Smooth muscle cell (in vitro differentiated cells): ENCODE data around the gene MLX. TPM values are rescaled to one million over a fixed set of nuclear protein-coding genes. Genes with fewer than 3 reads are reported as not detected.

Experiments used
- DNase-seq: peaks from one replicate; lab custom pipeline; 2025; ENCODE audit not compliant: unreplicated experiment; lab: John Stamatoyannopoulos, UW
- H2AFZ ChIP-seq: fragments of 200-600 bp; sonication (generic); 2 replicates; pipeline ENCODE4 v1.6.0; 2016; ENCODE audit warnings: antibody characterized with exemption, low read depth, mild to moderate bottlenecking
- H3F3A ChIP-seq: fragments of 200-600 bp; sonication (generic); 2 replicates; pipeline ENCODE4 v1.6.0; 2017; ENCODE audit warnings: antibody characterized with exemption, low read depth
- H3K27ac ChIP-seq: fragments of 200-600 bp; sonication (generic); 2 replicates; pipeline ENCODE4 v1.5.1; 2016; ENCODE audit warnings: low read depth, mild to moderate bottlenecking
- H3K27me3 ChIP-seq: fragments of 200-600 bp; sonication (generic); 2 replicates; pipeline ENCODE4 v1.6.1; 2016; ENCODE audit warnings: low read depth, mild to moderate bottlenecking
- H3K36me3 ChIP-seq: fragments of 200-600 bp; sonication (generic); 2 replicates; pipeline ENCODE4 v1.5.1; 2016; ENCODE audit warnings: low read depth
- H3K4me1 ChIP-seq: fragments of 200-600 bp; sonication (generic); 2 replicates; pipeline ENCODE4 v1.5.1; 2016; ENCODE audit warnings: low read depth
- H3K4me2 ChIP-seq: fragments of 200-600 bp; sonication (generic); 2 replicates; pipeline ENCODE4 v1.6.0; 2016; ENCODE audit warnings: mild to moderate bottlenecking
- H3K4me3 ChIP-seq: fragments of 200-600 bp; sonication (generic); 2 replicates; pipeline ENCODE4 v1.5.1; 2016; ENCODE audit warnings: mild to moderate bottlenecking
- H3K79me2 ChIP-seq: fragments of 200-600 bp; sonication (generic); 2 replicates; pipeline ENCODE4 v1.6.0; 2016; ENCODE audit warnings: low read depth, mild to moderate bottlenecking
- H3K9ac ChIP-seq: fragments of 200-600 bp; sonication (generic); 2 replicates; pipeline ENCODE4 v1.6.0; 2016; ENCODE audit warnings: low read depth
- H3K9me3 ChIP-seq: fragments of 200-600 bp; sonication (generic); replicated peaks from 2 replicates; pipeline ENCODE4 v1.5.1; 2016; ENCODE audit warnings: low read depth
- H4K20me1 ChIP-seq: fragments of 200-600 bp; sonication (generic); 2 replicates; pipeline ENCODE4 v1.6.0; 2016; ENCODE audit warnings: low read depth
- CTCF ChIP-seq: fragments of 200-600 bp; sonication (generic); IDR thresholded peaks from 2 replicates; pipeline ENCODE4 v1.5.1; 2017; ENCODE audit warnings: borderline replicate concordance, mild to moderate bottlenecking, antibody characterized with exemption; ENCODE audit not compliant: insufficient read depth, poor library complexity, severe bottlenecking
- WGBS: methylation state at CpG from one replicate; pipeline ENCODE4 v1.1.7; 2016; ENCODE audit warnings: low lambda C conversion rate; 5-methylcytosine and 5-hydroxymethylcytosine counted together
- polyA plus RNA-seq: library from polyadenylated mRNA; unstranded; fragments of >200 nt; fragmentation: Nextera tagmentation; extraction: Ambion mirVana; gene quantifications from 2 replicates; pipeline ENCODE4 v1.2.1, GENCODE V29; 2016
- total RNA-seq: library from RNA; depleted of rRNA; stranded (reverse); fragments of >200 nt; gene quantifications from 2 replicates; pipeline ENCODE4 v1.2.3, GENCODE V29; 2014

Gene MLX
- total and polyA plus RNA-seq, 2 experiments from 2014 or later: 21.1 to 21.6 TPM

GRCh38 chr17:42518755-42519545, 48.0 kb upstream of the MLX start:
- H3K36me3 ChIP-seq: no peaks in the 10 kb centered on the region
- no peak for TF ChIP-seq CTCF
- H3K27ac ChIP-seq: peak overlapping the region; percentile 98
- WGBS: 79% methylated on average over 6 of the region's 6 CpGs
- H2AFZ ChIP-seq: no peak overlapping the region
- no peak for DNase-seq
- H4K20me1 ChIP-seq: no peaks in the 10 kb centered on the region
- H3K27me3 ChIP-seq: no peaks in the 10 kb centered on the region
- H3K9ac ChIP-seq: peak overlapping the region; percentile 91
- peaks cover 13% of the 10 kb centered on the region for H3F3A ChIP-seq
- H3K4me3 ChIP-seq: no peak overlapping the region
- peak overlapping the region; percentile 71 for H3K4me2 ChIP-seq
- no peaks in the 10 kb centered on the region for H3K9me3 ChIP-seq
- H3K4me1 ChIP-seq: peaks cover 36% of the 10 kb centered on the region
- no peaks in the 10 kb centered on the region for H3K79me2 ChIP-seq

- WGBS: 16% methylated on average over 12 of the region's 12 CpGs
- Histone ChIP-seq H3K4me2 (peak overlapping the region; percentile 71), H3K4me3 (no peak overlapping the region), H3K4me1 (peaks cover 36% of the 10 kb centered on the region), H3K27me3 (no peaks in the 10 kb centered on the region), H2AFZ (no peak overlapping the region), H3K79me2 (no peaks in the 10 kb centered on the region), H3K36me3 (no peaks in the 10 kb centered on the region), H3F3A (peaks cover 13% of the 10 kb centered on the region), H4K20me1 (no peaks in the 10 kb centered on the region), H3K9ac (peak overlapping the region; percentile 91), H3K27ac (peak overlapping the region; percentile 98), H3K9me3 (no peaks in the 10 kb centered on the region)
- DNase-seq: peak; percentile 35
- TF ChIP-seq CTCF: no peak
These were observed 47.1 kb upstream of the MLX start for GRCh38 chr17:42519546-42520491.

- peak overlapping the region; percentile 69 for H3K4me2 ChIP-seq
- H3K27ac ChIP-seq: peak overlapping the region; percentile 98
- no peaks in the 10 kb centered on the region for H4K20me1 ChIP-seq
- no peak for DNase-seq
- no peaks in the 10 kb centered on the region for H3K9me3 ChIP-seq
- H3K4me3 ChIP-seq: no peak overlapping the region
- H3F3A ChIP-seq: peaks cover 13% of the 10 kb centered on the region
- H3K36me3 ChIP-seq: no peaks in the 10 kb centered on the region
- peak; percentile 33 for TF ChIP-seq CTCF
- H3K4me1 ChIP-seq: peaks cover 36% of the 10 kb centered on the region
- H2AFZ ChIP-seq: no peak overlapping the region
- H3K79me2 ChIP-seq: no peaks in the 10 kb centered on the region
- H3K9ac ChIP-seq: peak overlapping the region; percentile 37
- H3K27me3 ChIP-seq: no peaks in the 10 kb centered on the region
- WGBS: 28% methylated on average over 9 of the region's 9 CpGs
These were observed 46.4 kb upstream of the MLX start for GRCh38 chr17:42520540-42520951.
